Activated T-cell treated with anti-CD3 and anti-CD28 coated beads, Interleukin-2, amount 50 U/mL, for 48 hours (primary cell): ENCODE results near the gene ENTPD5.
"Not testable (repeated sequence)": the region's sequence is repeated elsewhere in the genome, so short reads cannot be mapped to it uniquely, and the experiment has no call there.

ENCODE experiments used
- DNase-seq, 2 experiments: peaks; one replicate each; pipeline ENCODE4 v3.0.0-alpha.2; 2020

The ENTPD5 gene

GRCh38 chr14:73942180-73942579 is 76.9 kb downstream of the ENTPD5 start:
- no peak for DNase-seq

- no peak for DNase-seq
Observed at GRCh38 chr14:73937012-73937411, 82.1 kb downstream of the ENTPD5 start.

GRCh38 chr14:73936548-73936947 is 82.5 kb downstream of the ENTPD5 start:
- DNase-seq = no peak

GRCh38 chr14:73935666-73936065 is 83.4 kb downstream of the ENTPD5 start:
- no peak for DNase-seq

- no peak for DNase-seq
Observed at GRCh38 chr14:73924337-73924736, 94.8 kb downstream of the ENTPD5 start.

- not testable (repeated sequence) for DNase-seq
Observed at GRCh38 chr14:73919457-73919856, 99.6 kb downstream of the ENTPD5 start.

GRCh38 chr14:73916324-73916723 is 102.8 kb downstream of the ENTPD5 start:
- no peak for DNase-seq

GRCh38 chr14:73913256-73913655 is 105.8 kb downstream of the ENTPD5 start:
- no peak for DNase-seq

GRCh38 chr14:73909681-73910080 is 109.4 kb downstream of the ENTPD5 start:
- DNase-seq = no peak
